ENCODE results near the gene ARL9.
"Not testable (repeated sequence)": the region's sequence is repeated elsewhere in the genome, so short reads cannot be mapped to it uniquely, and the experiment has no call there.

Gene ARL9

GRCh38 chr4:56465599-56466295 is 39.8 kb upstream of the ARL9 start:
- H3K27me3 ChIP-seq = no peaks in the 10 kb centered on the region
- H3K36me3 ChIP-seq = peaks cover 15% of the 10 kb centered on the region
- TF ChIP-seq CTCF (IDR thresholded peaks at IDR 0.05) = no peak
- H3K27ac ChIP-seq = no peak overlapping the region
- H3K4me1 ChIP-seq (ENCODE audit: control insufficient read depth in 1 of 2, insufficient read depth in 1 of 2, low read depth in 1 of 2, low read length in 1 of 2) = peaks cover 27 to 29% of the 10 kb centered on the region in 2 experiments
- no peaks in the 10 kb centered on the region for H3K9me3 ChIP-seq
- H3K4me3 ChIP-seq (ENCODE audit: low read depth in 1 of 2, low read length in 1 of 2) = no peak overlapping the region

GRCh38 chr4:56466296-56466761 is 39.3 kb upstream of the ARL9 start:
- H3K9me3 ChIP-seq, H3K36me3 ChIP-seq, H3K27me3 ChIP-seq: not testable (repeated sequence)
- Histone ChIP-seq H3K4me3 (ENCODE audit: low read depth in 1 of 2, low read length in 1 of 2) (peak overlapping the region; percentile 71 to 100), H3K27ac (peak overlapping the region; percentile 88), H3K4me1 (ENCODE audit: control insufficient read depth in 1 of 2, insufficient read depth in 1 of 2, low read depth in 1 of 2, low read length in 1 of 2) (peaks cover 27 to 29% of the 10 kb centered on the region in 2 experiments)

GRCh38 chr4:56466910-56467283 is 38.7 kb upstream of the ARL9 start:
- Histone ChIP-seq H3K4me3 (ENCODE audit: low read depth in 1 of 2, low read length in 1 of 2) (peak overlapping the region; percentile 71 to 100), H3K27ac (peak overlapping the region; percentile 88), H3K4me1 (ENCODE audit: control insufficient read depth in 1 of 2, insufficient read depth in 1 of 2, low read depth in 1 of 2, low read length in 1 of 2) (peaks cover 27 to 29% of the 10 kb centered on the region in 2 experiments), H3K36me3 (peaks cover 13% of the 10 kb centered on the region), H3K9me3 (no peaks in the 10 kb centered on the region), H3K27me3 (no peaks in the 10 kb centered on the region)
- TF ChIP-seq CTCF (IDR thresholded peaks at IDR 0.05) = no peak

- Histone ChIP-seq H3K36me3 (peaks cover 11% of the 10 kb centered on the region), H3K27ac (peak within 1 kb of the TSS; percentile 88), H3K4me1 (ENCODE audit: control insufficient read depth in 1 of 2, insufficient read depth in 1 of 2, low read depth in 1 of 2, low read length in 1 of 2) (peaks cover 27 to 29% of the 10 kb centered on the region in 2 experiments), H3K4me3 (ENCODE audit: low read depth in 1 of 2, low read length in 1 of 2) (peak within 1 kb of the TSS; percentile 71 to 100), H3K27me3 (no peaks in the 10 kb centered on the region), H3K9me3 (no peaks in the 10 kb centered on the region)
- TF ChIP-seq CTCF (IDR thresholded peaks at IDR 0.05) = peak; percentile 12
Observed at GRCh38 chr4:56467284-56468096, 38.1 kb upstream of the ARL9 start, which contains the start of gene SRP72. TSS of gene SRP72 (plus strand) at chr4:56467617. CDS start at chr4:56467636, 19 bp downstream.

GRCh38 chr4:56468097-56468422 is 37.5 kb upstream of the ARL9 start:
- TF ChIP-seq CTCF (IDR thresholded peaks at IDR 0.05) = no peak
- H3K4me1 ChIP-seq (ENCODE audit: control insufficient read depth in 1 of 2, insufficient read depth in 1 of 2, low read depth in 1 of 2, low read length in 1 of 2) = peaks cover 27 to 29% of the 10 kb centered on the region in 2 experiments

More at GRCh38 chr4:56468097-56468422, 37.5 kb upstream of the ARL9 start:
- Histone ChIP-seq H3K4me3 (ENCODE audit: low read depth in 1 of 2, low read length in 1 of 2) (peak overlapping the region; percentile 71 to 100), H3K27ac (peak overlapping the region; percentile 88), H3K36me3 (peaks cover 15% of the 10 kb centered on the region), H3K9me3 (no peaks in the 10 kb centered on the region), H3K27me3 (no peaks in the 10 kb centered on the region)

All from neutrophil (primary cell).